Suprapubic skin (tissue), 4 donors: Measurements from ENCODE around the gene ACADS. TPM values are rescaled to one million over a fixed set of nuclear protein-coding genes. Genes with fewer than 3 reads are reported as not detected.

Experiments used
- DNase-seq, 2 donors: peaks; one replicate each; pipeline ENCODE4 v3.0.0-alpha.2; 2019; ENCODE audit warnings: low spot score in 2 of 2
- H3K27ac ChIP-seq: fragments of 200-600 bp; sonication (generic); one replicate; pipeline ENCODE4 v1.5.1; 2019
- H3K27me3 ChIP-seq: fragments of 200-600 bp; sonication (generic); one replicate; pipeline ENCODE4 v1.5.1; 2019
- H3K36me3 ChIP-seq: fragments of 200-600 bp; sonication (generic); one replicate; pipeline ENCODE4 v1.5.1; 2019
- H3K4me1 ChIP-seq: fragments of 200-600 bp; sonication (generic); one replicate; pipeline ENCODE4 v1.5.1; 2019
- H3K4me3 ChIP-seq: fragments of 200-600 bp; sonication (generic); one replicate; pipeline ENCODE4 v1.5.1; 2019; ENCODE audit warnings: mild to moderate bottlenecking
- H3K9me3 ChIP-seq: fragments of 200-600 bp; sonication (generic); one replicate; pipeline ENCODE4 v1.5.1; 2019
- EP300 ChIP-seq: sonication (generic); formaldehyde crosslinking; IDR thresholded peaks from one replicate; pipeline ENCODE4 v1.6.1; 2017; ENCODE audit warnings: antibody characterized with exemption
- POLR2A ChIP-seq, 2 donors: fragments of 450-650 bp; IDR thresholded peaks; one replicate each; pipeline ENCODE4 v1.6.1; 2017; ENCODE audit warnings: antibody characterized with exemption in 2 of 2, mild to moderate bottlenecking in 2 of 2, moderate library complexity in 2 of 2
- POLR2AphosphoS5 ChIP-seq, 3 donors: sonication (generic); formaldehyde crosslinking; IDR thresholded peaks; one replicate each; pipeline ENCODE4 v1.6.1; 2017; ENCODE audit warnings: antibody characterized with exemption in 3 of 3
- WGBS: methylation state at CpG from one replicate; pipeline ENCODE4 v1.1.5; 2018; 5-methylcytosine and 5-hydroxymethylcytosine counted together
- total RNA-seq, 4 donors: library from RNA; depleted of rRNA; stranded (reverse); fragments of >200 nt; gene quantifications; one replicate each; pipeline ENCODE4 v1.1.0, GENCODE V29; 2016
- TF ChIP-seq, protein P1 (sequence below), 2 donors: fragments of 200-600 bp in 1 of 2; fragments of 450-650 bp in 1 of 2; sonication (generic) in 1 of 2; IDR thresholded peaks; one replicate each; pipeline ENCODE4 v1.5.1; 2016 to 2019; ENCODE audit warnings: antibody characterized with exemption in 2 of 2, mild to moderate bottlenecking in 1 of 2, moderate library complexity in 1 of 2

ACADS gene
- total RNA-seq, 4 donors from 2014 or later, result 19.6 to 27.6 (median 24.4) TPM

DNA sequence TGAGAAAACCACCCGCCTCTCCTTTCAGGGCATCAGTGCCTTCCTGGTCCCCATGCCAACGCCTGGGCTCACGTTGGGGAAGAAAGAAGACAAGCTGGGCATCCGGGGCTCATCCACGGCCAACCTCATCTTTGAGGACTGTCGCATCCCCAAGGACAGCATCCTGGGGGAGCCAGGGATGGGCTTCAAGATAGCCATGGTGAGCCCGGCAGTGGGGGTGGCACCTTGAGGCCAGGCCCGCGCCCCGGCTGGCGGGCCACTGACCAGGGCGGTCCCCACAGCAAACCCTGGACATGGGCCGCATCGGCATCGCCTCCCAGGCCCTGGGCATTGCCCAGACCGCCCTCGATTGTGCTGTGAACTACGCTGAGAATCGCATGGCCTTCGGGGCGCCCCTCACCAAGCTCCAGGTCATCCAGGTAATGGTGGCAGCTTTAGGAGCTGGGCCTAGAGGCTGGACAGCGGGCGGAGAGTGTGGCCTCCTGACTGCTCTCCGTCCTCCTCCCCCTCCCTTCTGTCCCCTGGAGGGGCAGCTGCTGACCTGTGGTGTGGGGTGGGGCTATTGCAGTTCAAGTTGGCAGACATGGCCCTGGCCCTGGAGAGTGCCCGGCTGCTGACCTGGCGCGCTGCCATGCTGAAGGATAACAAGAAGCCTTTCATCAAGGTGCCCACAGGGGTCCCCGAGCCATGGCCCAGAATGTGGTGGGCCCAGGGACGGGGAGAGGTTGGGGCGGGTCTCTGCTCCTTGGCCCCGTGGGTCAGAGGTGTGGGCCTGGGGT is 12.8 kb downstream of the ACADS start:
- no peak overlapping the region for H3K27ac ChIP-seq
- DNase-seq, result no peak
- no peaks in the 10 kb centered on the region for H3K4me1 ChIP-seq
- 90% methylated on average over 21 of the region's 31 CpGs for WGBS
- no peaks in the 10 kb centered on the region for H3K27me3 ChIP-seq
- H3K4me3 ChIP-seq, result no peak overlapping the region
- TF ChIP-seq POLR2A (IDR thresholded peaks at IDR 0.05) (no peak), POLR2AphosphoS5 (IDR thresholded peaks at IDR 0.05) (no peak)
- TF ChIP-seq, protein P1, sequence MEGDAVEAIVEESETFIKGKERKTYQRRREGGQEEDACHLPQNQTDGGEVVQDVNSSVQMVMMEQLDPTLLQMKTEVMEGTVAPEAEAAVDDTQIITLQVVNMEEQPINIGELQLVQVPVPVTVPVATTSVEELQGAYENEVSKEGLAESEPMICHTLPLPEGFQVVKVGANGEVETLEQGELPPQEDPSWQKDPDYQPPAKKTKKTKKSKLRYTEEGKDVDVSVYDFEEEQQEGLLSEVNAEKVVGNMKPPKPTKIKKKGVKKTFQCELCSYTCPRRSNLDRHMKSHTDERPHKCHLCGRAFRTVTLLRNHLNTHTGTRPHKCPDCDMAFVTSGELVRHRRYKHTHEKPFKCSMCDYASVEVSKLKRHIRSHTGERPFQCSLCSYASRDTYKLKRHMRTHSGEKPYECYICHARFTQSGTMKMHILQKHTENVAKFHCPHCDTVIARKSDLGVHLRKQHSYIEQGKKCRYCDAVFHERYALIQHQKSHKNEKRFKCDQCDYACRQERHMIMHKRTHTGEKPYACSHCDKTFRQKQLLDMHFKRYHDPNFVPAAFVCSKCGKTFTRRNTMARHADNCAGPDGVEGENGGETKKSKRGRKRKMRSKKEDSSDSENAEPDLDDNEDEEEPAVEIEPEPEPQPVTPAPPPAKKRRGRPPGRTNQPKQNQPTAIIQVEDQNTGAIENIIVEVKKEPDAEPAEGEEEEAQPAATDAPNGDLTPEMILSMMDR (IDR thresholded peaks at IDR 0.05), result no peak
- peaks cover 20% of the 10 kb centered on the region for H3K36me3 ChIP-seq
- H3K9me3 ChIP-seq, result no peaks in the 10 kb centered on the region

- H3K36me3 ChIP-seq, result peaks cover 20% of the 10 kb centered on the region
- H3K4me3 ChIP-seq, result no peak overlapping the region
- 97% methylated on average over 19 of the region's 38 CpGs for WGBS
- H3K4me1 ChIP-seq, result no peaks in the 10 kb centered on the region
- no peak overlapping the region for H3K27ac ChIP-seq
- H3K27me3 ChIP-seq, result no peaks in the 10 kb centered on the region
- no peak for DNase-seq
- TF ChIP-seq EP300, result no peak
- TF ChIP-seq, protein P1 (IDR thresholded peaks at IDR 0.05), result no peak
- TF ChIP-seq POLR2A (IDR thresholded peaks at IDR 0.05), result no peak
- TF ChIP-seq POLR2AphosphoS5 (IDR thresholded peaks at IDR 0.05), result no peak
- H3K9me3 ChIP-seq, result no peaks in the 10 kb centered on the region
These were observed 13.6 kb downstream of the ACADS start for GRCh38 chr12:120739031-120739762.

- peaks cover 20% of the 10 kb centered on the region for H3K36me3 ChIP-seq
- 85% methylated on average over 15 of the region's 16 CpGs for WGBS
- TF ChIP-seq, protein P1 (IDR thresholded peaks at IDR 0.05), result no peak
- no peak for TF ChIP-seq POLR2AphosphoS5 (IDR thresholded peaks at IDR 0.05)
These were observed 14.4 kb downstream of the ACADS start for GRCh38 chr12:120739821-120740613.

DNA sequence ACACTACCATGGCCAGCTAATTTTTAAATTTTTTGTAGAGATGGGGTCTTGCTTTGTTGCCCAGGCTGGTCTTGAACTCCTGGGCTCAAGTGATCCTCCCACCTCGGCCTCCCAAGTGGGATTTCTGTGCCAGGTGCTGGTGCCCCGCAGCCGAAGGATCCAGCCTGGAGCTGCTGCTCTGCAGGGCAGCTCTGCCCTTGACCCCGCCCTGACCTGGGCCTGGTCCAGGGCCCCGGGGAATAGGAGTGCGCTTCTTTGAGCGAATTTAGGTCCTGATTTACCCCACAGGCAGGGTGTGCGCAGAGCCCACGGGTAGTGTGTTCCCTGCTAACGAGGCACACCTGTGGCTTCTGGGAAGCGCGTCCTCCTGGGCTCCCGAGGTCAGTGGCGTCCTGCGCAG is 15.2 kb downstream of the ACADS start:
- H3K36me3 ChIP-seq, result peaks cover 20% of the 10 kb centered on the region
- no peak for DNase-seq
- TF ChIP-seq, protein P1 (IDR thresholded peaks at IDR 0.05), result no peak
- TF ChIP-seq POLR2AphosphoS5 (IDR thresholded peaks at IDR 0.05), result no peak
- TF ChIP-seq POLR2A (IDR thresholded peaks at IDR 0.05), result no peak
- no peak for TF ChIP-seq EP300
- no CpG with 5 or more reads among the region's 15 CpGs for WGBS
- no peak overlapping the region for H3K4me3 ChIP-seq
- H3K9me3 ChIP-seq, result no peaks in the 10 kb centered on the region
- no peaks in the 10 kb centered on the region for H3K4me1 ChIP-seq
- no peak overlapping the region for H3K27ac ChIP-seq
- no peaks in the 10 kb centered on the region for H3K27me3 ChIP-seq

More at GRCh38 chr12:120739821-120740613, 14.4 kb downstream of the ACADS start:
- H3K4me1 ChIP-seq, result no peaks in the 10 kb centered on the region
- H3K9me3 ChIP-seq, result no peaks in the 10 kb centered on the region
- no peaks in the 10 kb centered on the region for H3K27me3 ChIP-seq
- no peak for DNase-seq
- H3K27ac ChIP-seq, result no peak overlapping the region
- H3K4me3 ChIP-seq, result no peak overlapping the region
